Activated CD4-positive, alpha-beta memory T cell treated with anti-CD3 and anti-CD28 coated beads, Interleukin-2, amount 10 ng/mL, durations not matched to agents 7 days and 5 days (primary cell): Measurements from ENCODE around the gene FAM170B. TPM values are rescaled to one million over a fixed set of nuclear protein-coding genes. Genes with fewer than 3 reads are reported as not detected.

Source experiments
- CTCF ChIA-PET: fragments of 350-600 bp; sonication (Branson Sonifier 250); formaldehyde crosslinking; loops from one replicate; lab custom pipeline; 2021; ENCODE audit warnings: antibody characterized with exemption, inconsistent platforms; lab: Charles Lee
- POLR2A ChIA-PET: fragments of 350-600 bp; sonication (Branson Sonifier 250); formaldehyde crosslinking; loops from one replicate; lab custom pipeline; 2021; ENCODE audit warnings: antibody characterized with exemption; lab: Charles Lee
- DNase-seq: peaks from one replicate; pipeline ENCODE4 v3.0.0-alpha.2; 2020
- H3K27ac Mint-ChIP-seq: one replicate; pipeline ENCODE4 v1.8.0; 2021; ENCODE audit warnings: mild to moderate bottlenecking, mixed read lengths
- H3K27me3 Mint-ChIP-seq: one replicate; pipeline ENCODE4 v1.8.0; 2021; ENCODE audit warnings: mixed read lengths
- H3K36me3 Mint-ChIP-seq: one replicate; pipeline ENCODE4 v1.8.0; 2021; ENCODE audit warnings: low read depth, mixed read lengths
- H3K4me1 Mint-ChIP-seq: one replicate; pipeline ENCODE4 v1.8.0; 2021; ENCODE audit warnings: mixed read lengths
- H3K4me3 Mint-ChIP-seq: one replicate; pipeline ENCODE4 v1.8.0; 2021; ENCODE audit warnings: mild to moderate bottlenecking, mixed read lengths
- H3K9me3 Mint-ChIP-seq: one replicate; pipeline ENCODE4 v1.8.0; 2021; ENCODE audit warnings: mixed read lengths
- total RNA-seq, 2 experiments: library from RNA; stranded (reverse); gene quantifications; one replicate each; pipeline ENCODE4 v1.2.3, GENCODE V29; 2021

The FAM170B gene
- total RNA-seq, 2 experiments from 2014 or later, result 0.15 to 0.33 TPM

- Mint-ChIP-seq H3K4me1 (peaks cover 2% of the 10 kb centered on the region), H3K36me3 (no peaks in the 10 kb centered on the region), H3K27ac (no peak overlapping the region), H3K4me3 (no peak overlapping the region), H3K9me3 (no peaks in the 10 kb centered on the region), H3K27me3 (peaks cover 23% of the 10 kb centered on the region)
- DNase-seq, result no peak
- ChIA-PET CTCF (no interaction called here), POLR2A (no interaction called here)
These were observed 21.7 kb downstream of the FAM170B start for GRCh38 chr10:49112098-49112497.

- Mint-ChIP-seq H3K27ac (no peak overlapping the region), H3K9me3 (no peaks in the 10 kb centered on the region), H3K27me3 (peaks cover 21% of the 10 kb centered on the region), H3K4me1 (peaks cover 2% of the 10 kb centered on the region), H3K4me3 (no peak overlapping the region), H3K36me3 (no peaks in the 10 kb centered on the region)
- ChIA-PET CTCF (no interaction called here), POLR2A (no interaction called here)
- no peak for DNase-seq
These were observed 22.5 kb downstream of the FAM170B start for GRCh38 chr10:49111320-49111698.

GRCh38 chr10:49110684-49111319 lies 23.0 kb downstream of the FAM170B start:
- no peaks in the 10 kb centered on the region for H3K36me3 Mint-ChIP-seq
- H3K9me3 Mint-ChIP-seq, result no peaks in the 10 kb centered on the region
- H3K27me3 Mint-ChIP-seq, result peaks cover 16% of the 10 kb centered on the region
- no peak for DNase-seq
- ChIA-PET CTCF (no interaction called here), POLR2A (no interaction called here)
- H3K27ac Mint-ChIP-seq, result no peak overlapping the region
- no peak overlapping the region for H3K4me3 Mint-ChIP-seq
- no peaks in the 10 kb centered on the region for H3K4me1 Mint-ChIP-seq

GRCh38 chr10:49109669-49110340 lies 24.0 kb downstream of the FAM170B start:
- ChIA-PET CTCF (no interaction called here), POLR2A (no interaction called here)
- Mint-ChIP-seq H3K27ac (no peak overlapping the region), H3K4me1 (no peaks in the 10 kb centered on the region), H3K4me3 (no peak overlapping the region), H3K36me3 (no peaks in the 10 kb centered on the region), H3K27me3 (peaks cover 20% of the 10 kb centered on the region), H3K9me3 (no peaks in the 10 kb centered on the region)
- no peak for DNase-seq

GRCh38 chr10:49108656-49109055 lies 25.2 kb downstream of the FAM170B start:
- POLR2A ChIA-PET, result no interaction called here
- Mint-ChIP-seq H3K36me3 (no peaks in the 10 kb centered on the region), H3K4me3 (no peak overlapping the region), H3K27me3 (peaks cover 14% of the 10 kb centered on the region), H3K9me3 (no peaks in the 10 kb centered on the region), H3K4me1 (no peaks in the 10 kb centered on the region), H3K27ac (no peak overlapping the region)
- no peak for DNase-seq
- CTCF ChIA-PET, result no interaction called here

GRCh38 chr10:49107887-49108267 lies 25.9 kb downstream of the FAM170B start:
- no peak for DNase-seq
- H3K27me3 Mint-ChIP-seq, result peaks cover 10% of the 10 kb centered on the region
- CTCF ChIA-PET, result no interaction called here
- H3K4me1 Mint-ChIP-seq, result no peaks in the 10 kb centered on the region
- no peaks in the 10 kb centered on the region for H3K36me3 Mint-ChIP-seq
- no peaks in the 10 kb centered on the region for H3K9me3 Mint-ChIP-seq
- no peak overlapping the region for H3K27ac Mint-ChIP-seq
- POLR2A ChIA-PET, result no interaction called here
- H3K4me3 Mint-ChIP-seq, result no peak overlapping the region

- no peak overlapping the region for H3K27ac Mint-ChIP-seq
- peaks cover 10% of the 10 kb centered on the region for H3K27me3 Mint-ChIP-seq
- ChIA-PET CTCF (no interaction called here), POLR2A (no interaction called here)
- DNase-seq, result no peak
- H3K4me1 Mint-ChIP-seq, result no peaks in the 10 kb centered on the region
- no peaks in the 10 kb centered on the region for H3K36me3 Mint-ChIP-seq
- H3K9me3 Mint-ChIP-seq, result no peaks in the 10 kb centered on the region
- no peak overlapping the region for H3K4me3 Mint-ChIP-seq
These were observed 26.5 kb downstream of the FAM170B start for GRCh38 chr10:49107111-49107886.

GRCh38 chr10:49106451-49106850 lies 27.4 kb downstream of the FAM170B start:
- H3K27me3 Mint-ChIP-seq, result peaks cover 13% of the 10 kb centered on the region
- H3K27ac Mint-ChIP-seq, result no peak overlapping the region
- DNase-seq, result no peak
- H3K4me1 Mint-ChIP-seq, result no peaks in the 10 kb centered on the region
- no peaks in the 10 kb centered on the region for H3K9me3 Mint-ChIP-seq
- H3K4me3 Mint-ChIP-seq, result no peak overlapping the region
- ChIA-PET POLR2A (no interaction called here), CTCF (no interaction called here)
- H3K36me3 Mint-ChIP-seq, result no peaks in the 10 kb centered on the region

GRCh38 chr10:49105076-49105475 lies 28.7 kb downstream of the FAM170B start:
- no peaks in the 10 kb centered on the region for H3K9me3 Mint-ChIP-seq
- H3K36me3 Mint-ChIP-seq, result no peaks in the 10 kb centered on the region
- H3K4me3 Mint-ChIP-seq, result no peak overlapping the region
- DNase-seq, result no peak
- no peaks in the 10 kb centered on the region for H3K4me1 Mint-ChIP-seq
- CTCF ChIA-PET, result no interaction called here
- peaks cover 15% of the 10 kb centered on the region for H3K27me3 Mint-ChIP-seq
- H3K27ac Mint-ChIP-seq, result no peak overlapping the region
- POLR2A ChIA-PET, result no interaction called here

- DNase-seq, result no peak
- peaks cover 22% of the 10 kb centered on the region for H3K27me3 Mint-ChIP-seq
- H3K4me3 Mint-ChIP-seq, result no peak overlapping the region
- no peaks in the 10 kb centered on the region for H3K36me3 Mint-ChIP-seq
- H3K27ac Mint-ChIP-seq, result no peak overlapping the region
- POLR2A ChIA-PET, result no interaction called here
- no peaks in the 10 kb centered on the region for H3K4me1 Mint-ChIP-seq
- H3K9me3 Mint-ChIP-seq, result no peaks in the 10 kb centered on the region
- CTCF ChIA-PET, result no interaction called here
These were observed 29.5 kb downstream of the FAM170B start for GRCh38 chr10:49104323-49104722.

GRCh38 chr10:49103761-49104160 lies 30.1 kb downstream of the FAM170B start:
- peaks cover 24% of the 10 kb centered on the region for H3K27me3 Mint-ChIP-seq
- H3K9me3 Mint-ChIP-seq, result no peaks in the 10 kb centered on the region
- ChIA-PET CTCF (no interaction called here), POLR2A (no interaction called here)
- no peaks in the 10 kb centered on the region for H3K36me3 Mint-ChIP-seq
- H3K4me3 Mint-ChIP-seq, result no peak overlapping the region
- H3K27ac Mint-ChIP-seq, result no peak overlapping the region
- no peak for DNase-seq
- no peaks in the 10 kb centered on the region for H3K4me1 Mint-ChIP-seq

- Mint-ChIP-seq H3K4me1 (no peaks in the 10 kb centered on the region), H3K9me3 (no peaks in the 10 kb centered on the region), H3K27ac (no peak overlapping the region), H3K27me3 (peaks cover 18% of the 10 kb centered on the region), H3K4me3 (no peak overlapping the region), H3K36me3 (no peaks in the 10 kb centered on the region)
- no peak for DNase-seq
- POLR2A ChIA-PET, result no interaction called here
- CTCF ChIA-PET, result no interaction called here
These were observed 34.8 kb downstream of the FAM170B start for GRCh38 chr10:49099046-49099445.

GRCh38 chr10:49096890-49097445 lies 36.9 kb downstream of the FAM170B start:
- no peaks in the 10 kb centered on the region for H3K9me3 Mint-ChIP-seq
- H3K27ac Mint-ChIP-seq, result no peak overlapping the region
- ChIA-PET CTCF (no interaction called here), POLR2A (no interaction called here)
- H3K4me1 Mint-ChIP-seq, result no peaks in the 10 kb centered on the region
- H3K27me3 Mint-ChIP-seq, result peaks cover 18% of the 10 kb centered on the region
- H3K36me3 Mint-ChIP-seq, result no peaks in the 10 kb centered on the region
- no peak overlapping the region for H3K4me3 Mint-ChIP-seq
- DNase-seq, result no peak
